GM19023 (cell line): ENCODE measurements around the gene TMEM170B.

Source experiments
- ATAC-seq: cut with Tn5 transposase; IDR thresholded peaks from one replicate; pipeline ENCODE4 v1.9.1; 2021; ENCODE audit warnings: mild to moderate bottlenecking, moderate library complexity; ENCODE audit not compliant: unreplicated experiment

TMEM170B gene

GRCh38 chr6:11537229-11538051, at the start of gene TMEM170B:
TSS of gene TMEM170B (plus strand) at chr6:11537749. CDS start at chr6:11538278, 529 bp downstream.
- ATAC-seq = peak; percentile 96

- ATAC-seq = no peak
These were observed 46.6 kb upstream of the TMEM170B start for GRCh38 chr6:11490996-11491395.

- no peak for ATAC-seq
These were observed 45.7 kb upstream of the TMEM170B start for GRCh38 chr6:11491596-11492463.

GRCh38 chr6:11492464-11493290, 44.9 kb upstream of the TMEM170B start:
- ATAC-seq = no peak

GRCh38 chr6:11493974-11494373, 43.6 kb upstream of the TMEM170B start:
- ATAC-seq = no peak

GRCh38 chr6:11494786-11495564, 42.6 kb upstream of the TMEM170B start:
- ATAC-seq = no peak

GRCh38 chr6:11495565-11496145, 41.9 kb upstream of the TMEM170B start:
- no peak for ATAC-seq

GRCh38 chr6:11496152-11497060, 41.1 kb upstream of the TMEM170B start:
- peak; percentile 41 for ATAC-seq

- ATAC-seq = no peak
These were observed 40.4 kb upstream of the TMEM170B start for GRCh38 chr6:11497107-11497506.

- no peak for ATAC-seq
These were observed 39.7 kb upstream of the TMEM170B start for GRCh38 chr6:11497881-11498280.

GRCh38 chr6:11500008-11500407, 37.5 kb upstream of the TMEM170B start:
- no peak for ATAC-seq

- ATAC-seq = no peak
These were observed 28.1 kb upstream of the TMEM170B start for GRCh38 chr6:11509471-11509870.

- peak; percentile 84 for ATAC-seq
These were observed 22.9 kb upstream of the TMEM170B start for GRCh38 chr6:11514672-11515071.

GRCh38 chr6:11515763-11516162, 21.8 kb upstream of the TMEM170B start:
- ATAC-seq = no peak

- ATAC-seq = no peak
These were observed 14.5 kb upstream of the TMEM170B start for GRCh38 chr6:11522812-11523605.

GRCh38 chr6:11525468-11526155, 11.9 kb upstream of the TMEM170B start:
- no peak for ATAC-seq

GRCh38 chr6:11526156-11526505, 11.4 kb upstream of the TMEM170B start:
- ATAC-seq = no peak
